Measurements from ENCODE around the gene SH3D21.

SH3D21 gene

GRCh38 chr1:36352125-36352909 lies 46.1 kb downstream of the SH3D21 start:
- no peak overlapping the region for H3K4me3 ChIP-seq (ENCODE audit: low read depth, low read length)
- DNase-seq (ENCODE audit: low read depth) = no peak

- DNase-seq (ENCODE audit: low read depth) = no peak
- no peak overlapping the region for H3K4me3 ChIP-seq (ENCODE audit: low read depth, low read length)
These were observed 47.0 kb downstream of the SH3D21 start for GRCh38 chr1:36352910-36353878.

- no peak overlapping the region for H3K4me3 ChIP-seq (ENCODE audit: low read depth, low read length)
- no peak for DNase-seq (ENCODE audit: low read depth)
These were observed 48.3 kb downstream of the SH3D21 start for GRCh38 chr1:36354486-36354885.

DNA sequence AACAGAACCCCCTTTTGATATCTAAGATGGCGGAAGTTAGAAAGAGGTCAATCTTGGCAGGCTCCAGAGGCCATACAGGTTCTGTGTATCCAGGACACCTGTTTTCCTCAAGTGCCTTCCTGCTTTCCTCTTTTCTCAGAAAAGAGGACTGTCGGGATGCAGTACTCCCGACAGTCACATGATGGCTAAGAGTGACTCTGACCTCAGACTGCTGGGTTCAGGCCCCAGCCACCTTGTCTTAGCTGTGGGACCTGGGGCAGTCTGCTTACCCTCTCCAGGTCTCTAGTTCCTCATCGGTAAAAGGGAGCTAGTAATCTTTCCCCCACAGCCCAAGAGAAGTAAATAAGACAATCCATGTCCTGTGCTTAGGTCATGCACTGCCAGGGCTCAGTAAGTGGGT lies 49.6 kb downstream of the SH3D21 start:
- H3K4me3 ChIP-seq (ENCODE audit: low read depth, low read length) = no peak overlapping the region
- no peak for DNase-seq (ENCODE audit: low read depth)

DNA sequence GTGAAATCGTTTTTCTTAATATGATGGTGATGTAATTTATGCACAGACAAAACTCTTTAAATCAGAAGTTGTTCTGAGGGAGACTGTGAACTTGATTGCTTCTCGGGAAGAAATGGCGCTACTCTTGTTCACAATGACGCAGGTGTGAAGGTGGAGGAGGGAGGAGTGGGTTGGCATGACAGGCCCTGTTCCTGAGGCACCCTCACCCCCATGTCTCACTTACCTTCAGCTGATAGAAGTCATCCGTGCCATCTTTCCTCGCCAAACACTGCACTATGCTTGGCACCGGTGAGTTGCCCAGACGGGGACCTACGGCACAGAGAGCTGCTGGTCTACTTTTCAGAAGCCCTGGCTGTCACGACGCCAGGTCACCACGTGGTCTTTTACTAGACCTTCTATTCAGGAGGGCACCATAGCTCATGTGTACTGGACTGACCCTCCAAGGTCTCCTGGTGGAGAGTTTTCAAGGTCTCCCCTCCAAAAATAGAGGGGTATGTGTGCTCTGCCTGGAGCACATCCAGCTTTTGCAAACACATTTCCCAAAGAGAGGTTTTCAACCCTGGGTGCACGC lies 52.4 kb downstream of the SH3D21 start:
- no peak overlapping the region for H3K4me3 ChIP-seq (ENCODE audit: low read depth, low read length)

GRCh38 chr1:36359383-36359782 lies 53.2 kb downstream of the SH3D21 start:
- DNase-seq (ENCODE audit: low read depth) = no peak
- no peak overlapping the region for H3K4me3 ChIP-seq (ENCODE audit: low read depth, low read length)

More for the DNA sequence above, 52.4 kb downstream of the SH3D21 start:
- no peak for DNase-seq (ENCODE audit: low read depth)

GRCh38 chr1:36359911-36360550 lies 53.9 kb downstream of the SH3D21 start:
- H3K4me3 ChIP-seq (ENCODE audit: low read depth, low read length) = no peak overlapping the region
- DNase-seq (ENCODE audit: low read depth) = no peak

- H3K4me3 ChIP-seq (ENCODE audit: low read depth, low read length) = no peak overlapping the region
- DNase-seq (ENCODE audit: low read depth) = peak; percentile 59
These were observed 59.2 kb downstream of the SH3D21 start for GRCh38 chr1:36365381-36365780.

DNA sequence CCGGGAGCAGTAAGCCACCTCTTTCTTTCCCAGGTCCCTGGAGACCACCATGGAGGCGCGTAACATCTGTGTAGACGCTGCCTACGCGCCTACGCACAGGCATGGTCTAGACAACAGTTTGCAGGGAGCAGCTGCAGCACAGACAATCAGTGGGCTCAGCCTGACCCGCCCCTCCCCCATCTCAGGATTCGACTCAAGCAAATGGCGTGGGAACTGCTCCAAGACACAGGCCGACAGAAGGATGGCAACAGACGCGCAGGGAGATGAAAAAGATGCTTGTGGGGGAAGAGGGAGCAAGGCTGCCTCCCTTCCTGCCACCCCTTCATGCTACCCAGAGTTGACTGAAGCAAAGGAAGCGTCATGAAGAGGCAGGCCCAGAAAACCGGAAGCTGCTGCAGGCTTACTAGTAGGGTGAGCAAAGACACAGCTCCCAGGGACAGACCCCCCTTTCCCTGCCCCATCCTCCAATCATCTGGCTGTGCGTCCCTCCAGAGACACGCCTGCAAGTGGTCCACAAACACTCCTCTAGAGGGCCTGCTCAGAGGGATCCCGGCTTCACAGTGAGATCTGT lies 60.0 kb downstream of the SH3D21 start:
- DNase-seq (ENCODE audit: low read depth) = peak; percentile 76
- H3K4me3 ChIP-seq (ENCODE audit: low read depth, low read length) = no peak overlapping the region

- H3K4me3 ChIP-seq (ENCODE audit: low read depth, low read length) = no peak overlapping the region
- no peak for DNase-seq (ENCODE audit: low read depth)
These were observed 60.9 kb downstream of the SH3D21 start for GRCh38 chr1:36367066-36367465.

- no peak overlapping the region for H3K4me3 ChIP-seq (ENCODE audit: low read depth, low read length)
- no peak for DNase-seq (ENCODE audit: low read depth)
These were observed 61.6 kb downstream of the SH3D21 start for GRCh38 chr1:36367798-36368197.

DNA sequence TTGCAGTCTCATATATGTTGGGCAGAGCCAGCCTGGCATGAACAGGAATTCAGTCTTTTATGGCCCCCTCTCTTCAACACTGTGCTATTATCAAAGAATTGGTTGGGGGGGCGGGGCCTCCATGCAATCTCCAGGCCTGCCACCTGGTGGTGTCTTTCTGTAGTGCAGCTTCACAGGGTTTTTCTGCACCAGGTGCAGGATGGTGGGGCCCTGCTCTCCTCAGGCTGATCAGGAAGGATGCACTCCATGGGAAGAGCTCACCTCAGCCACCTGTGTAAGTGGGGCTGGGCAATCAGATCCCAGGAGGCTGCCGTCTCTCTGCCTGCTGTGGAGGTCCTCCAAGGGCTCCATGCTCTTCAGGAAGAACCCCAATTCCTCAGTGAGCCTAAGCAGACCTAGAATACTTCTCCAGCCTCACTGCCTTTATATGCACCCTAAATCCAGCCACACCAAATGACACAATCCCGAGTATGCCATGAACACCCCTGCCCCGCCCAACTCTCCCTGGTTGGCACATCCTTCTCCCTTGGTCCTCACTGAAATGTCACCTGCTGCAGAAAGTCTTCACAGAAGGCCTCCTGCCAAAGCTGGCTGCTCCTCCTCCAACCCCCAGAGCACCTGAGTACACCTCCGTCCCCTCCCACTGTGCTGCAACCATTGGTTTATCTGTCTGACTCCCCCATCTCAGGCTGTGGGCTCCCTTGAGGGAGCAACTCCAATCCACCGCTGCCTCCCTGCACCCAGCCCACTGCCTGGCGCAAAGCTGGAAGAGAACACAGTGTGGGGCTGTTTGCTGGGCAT lies 63.1 kb downstream of the SH3D21 start:
- H3K4me3 ChIP-seq (ENCODE audit: low read depth, low read length) = no peak overlapping the region

More for the DNA sequence above, 63.1 kb downstream of the SH3D21 start:
- no peak for DNase-seq (ENCODE audit: low read depth)
